Measurements from ENCODE around the gene VCL. TPM values are rescaled to one million over a fixed set of nuclear protein-coding genes. Genes with fewer than 3 reads are reported as not detected.
A peak's percentile ranks its signal among the peaks of the same experiment; 100 is the strongest.

Gene VCL
- total and polyA plus RNA-seq, 2 of the 8 experiments (the other 6 are each of a cell fraction or from before 2014, with no cell fraction given), result 119 to 377 TPM

DNA sequence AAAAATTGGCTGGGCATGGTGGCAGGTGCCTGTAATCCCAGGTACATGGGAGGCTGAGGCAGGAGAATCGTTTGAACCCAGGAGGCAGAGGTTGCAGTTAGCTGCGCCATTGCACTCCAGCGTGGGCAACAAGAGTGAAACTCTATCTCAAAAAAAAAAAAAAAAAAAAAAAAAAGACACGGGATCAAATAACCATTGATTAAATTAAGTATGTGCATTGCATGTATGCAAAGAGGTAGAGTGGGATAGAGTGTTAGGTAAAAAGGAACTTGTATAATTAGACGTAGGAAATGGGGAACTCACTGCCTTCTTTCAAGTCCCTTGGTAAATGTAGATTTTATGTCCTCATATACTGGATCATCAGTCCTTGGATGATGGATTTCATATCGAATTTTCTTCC is 13.1 kb downstream of the VCL start:
- H3K27ac ChIP-seq (ENCODE audit: low read depth, low read length), result no peak overlapping the region
- no peak overlapping the region for H4K8ac ChIP-seq (ENCODE audit: extremely low read depth, insufficient read depth, low read length)
- H3K9ac ChIP-seq (replicated peaks in 1 of 4; ENCODE audit: extremely low read depth in 1 of 4, low read depth in 3 of 4, low read length in 3 of 4), result no peak overlapping the region
- peaks cover 0 to 3% (median 1%) of the 10 kb centered on the region in 4 experiments; a peak in 3 of 8 replicates for H3K36me3 ChIP-seq (ENCODE audit: control insufficient read depth in 2 of 4, insufficient read depth in 4 of 4, low read length in 3 of 4)
- H3K79me2 ChIP-seq (ENCODE audit: control insufficient read depth in 1 of 2, insufficient read depth in 2 of 2, low read length in 2 of 2), result peaks cover 9 to 98% of the 10 kb centered on the region in 2 experiments; a peak in 3 of 4 replicates
- H4K20me1 ChIP-seq (replicated peaks in 1 of 2; ENCODE audit: control insufficient read depth in 1 of 2, insufficient read depth in 2 of 2, low read length in 2 of 2), result peaks cover 3 to 7% of the 10 kb centered on the region in 2 experiments
- ChIA-PET CTCF (ENCODE audit: partially characterized antibody) (interaction anchor here (1.4 to 2.5 kb wide), 3 partner anchors 12 to 118 kb away, joined by 3 to 10 read pairs (median 7); no protein-coding TSS in a partner anchor), POLR2A (ENCODE audit: partially characterized antibody) (interaction anchor here (1.0 to 10.0 kb wide), 6 partner anchors 9 to 131 kb away, joined by 3 to 170 read pairs (median 4); partner anchors contain the start of gene VCL)
- no peak overlapping the region for H3K56ac ChIP-seq (replicated peaks; ENCODE audit: insufficient read length, low read depth, low read length)
- no peak overlapping the region for H3K4me3 ChIP-seq (ENCODE audit: extremely low read depth in 1 of 4, insufficient read depth in 2 of 4, low read depth in 3 of 4, low read length in 4 of 4)
- H2BK5ac ChIP-seq (ENCODE audit: low read depth, low read length), result no peak overlapping the region
- H4K5ac ChIP-seq (ENCODE audit: insufficient read length, low read depth, low read length), result no peak overlapping the region
- no peak overlapping the region for H4K91ac ChIP-seq (replicated peaks; ENCODE audit: insufficient read length, low read length)
- no peak overlapping the region for H3K4me2 ChIP-seq (ENCODE audit: insufficient read depth in 1 of 2, low read depth in 2 of 2, low read length in 2 of 2)
- DNase-seq (ENCODE audit: low read depth in 1 of 2, low spot score in 2 of 2) (no peak), FAIRE-seq (no peak)
- H3K79me1 ChIP-seq (ENCODE audit: low read depth, low read length), result no peaks in the 10 kb centered on the region
- no peak overlapping the region for H3K4ac ChIP-seq (replicated peaks; ENCODE audit: insufficient read length, low read depth, low read length)
- TF ChIP-seq ASH2L (IDR thresholded peaks at IDR 0.05; ENCODE audit: low read length) (no peak), POLR2AphosphoS5 (IDR thresholded peaks at IDR 0.05; ENCODE audit: low read depth, low read length) (peak; percentile 56; the same call in 1 of the 2 replicates)
- 87% methylated on average over 6 of the region's 6 CpGs; no CpG with 5 or more reads in 1 of the 2 experiments for WGBS, 2 experiments (ENCODE audit: extremely low coverage in 1 of 2, insufficient coverage in 1 of 2, insufficient read length in 1 of 2, insufficient replicate concordance in 2 of 2, low coverage in 1 of 2, low lambda C conversion rate in 2 of 2, missing lambda C conversion rate in 1 of 2)
- H2BK120ac ChIP-seq (replicated peaks; ENCODE audit: low read depth, low read length), result no peak overlapping the region
- H3K27me3 ChIP-seq (replicated peaks in 1 of 4; ENCODE audit: control insufficient read depth in 3 of 4, extremely low read depth in 1 of 4, insufficient read depth in 3 of 4, low read length in 3 of 4), result no peaks in the 10 kb centered on the region
- no peak overlapping the region for H2BK15ac ChIP-seq (ENCODE audit: low read length)
- H2AK5ac ChIP-seq (ENCODE audit: low read depth, low read length), result no peak overlapping the region
- H3K14ac ChIP-seq (ENCODE audit: insufficient read length), result no peak overlapping the region
- no peaks in the 10 kb centered on the region for H3K23me2 ChIP-seq (ENCODE audit: low read depth, low read length)
- no peak overlapping the region for H3K18ac ChIP-seq (ENCODE audit: extremely low read depth, low read length)
- no peak overlapping the region for H3K23ac ChIP-seq (ENCODE audit: insufficient read length)
- H3K9me3 ChIP-seq (ENCODE audit: insufficient read depth in 2 of 2, low read depth in 1 of 2, low read length in 1 of 2), result no peaks in the 10 kb centered on the region
- no peak overlapping the region for H2BK20ac ChIP-seq (ENCODE audit: low read length)
- H3K4me1 ChIP-seq (replicated peaks in 1 of 4; ENCODE audit: control insufficient read depth in 3 of 4, insufficient read depth in 4 of 4, low read length in 3 of 4), result peaks cover 0 to 12% (median 0%) of the 10 kb centered on the region in 4 experiments; a peak in 2 of 7 replicates
- H2AFZ ChIP-seq (ENCODE audit: low read length), result no peak overlapping the region
- H2BK12ac ChIP-seq (ENCODE audit: low read depth, low read length), result no peak overlapping the region

All from H1 (cell line).